GM23248 (cell line): Measurements from ENCODE around the gene COX18.

Source experiments
- EZH2 ChIP-seq: fragments of 200-600 bp; sonication (generic); IDR thresholded peaks from 2 replicates; pipeline ENCODE4 v1.6.1; 2018; ENCODE audit warnings: antibody characterized with exemption, mild to moderate bottlenecking; ENCODE audit not compliant: insufficient read depth, poor library complexity, severe bottlenecking
- EZH2phosphoT487 ChIP-seq: fragments of 200-600 bp; sonication (generic); IDR thresholded peaks from 2 replicates; pipeline ENCODE4 v1.6.1; 2018; ENCODE audit warnings: antibody characterized with exemption, moderate library complexity, mild to moderate bottlenecking, low read depth; ENCODE audit not compliant: insufficient read depth

DNA sequence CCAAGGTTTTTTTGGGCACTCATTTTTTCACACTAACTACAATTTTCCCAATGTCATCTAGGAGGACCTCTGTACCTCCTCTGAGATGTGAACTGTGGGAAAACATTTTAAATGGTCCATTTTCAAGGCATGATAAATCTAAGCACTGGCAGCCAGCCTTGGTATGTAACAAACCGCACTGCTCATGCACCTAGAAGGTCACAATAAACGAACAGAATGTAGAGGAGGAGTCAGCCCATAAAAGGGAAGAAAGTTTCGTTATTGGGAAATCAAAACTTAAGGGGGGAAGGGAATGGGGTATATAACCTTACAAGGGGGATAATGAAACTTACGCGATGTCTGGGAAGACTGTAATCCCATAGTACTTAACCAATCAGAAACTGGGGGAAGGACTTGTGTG lies 16.4 kb downstream of the COX18 start:
- TF ChIP-seq EZH2 (no peak), EZH2phosphoT487 (no peak)
